ENCODE results near the gene SUGP1. TPM values are rescaled to one million over a fixed set of nuclear protein-coding genes. Genes with fewer than 3 reads are reported as not detected.

Gene SUGP1
- total RNA-seq, 2 donors from 2014 or later = 50.8 to 60.2 TPM

DNA sequence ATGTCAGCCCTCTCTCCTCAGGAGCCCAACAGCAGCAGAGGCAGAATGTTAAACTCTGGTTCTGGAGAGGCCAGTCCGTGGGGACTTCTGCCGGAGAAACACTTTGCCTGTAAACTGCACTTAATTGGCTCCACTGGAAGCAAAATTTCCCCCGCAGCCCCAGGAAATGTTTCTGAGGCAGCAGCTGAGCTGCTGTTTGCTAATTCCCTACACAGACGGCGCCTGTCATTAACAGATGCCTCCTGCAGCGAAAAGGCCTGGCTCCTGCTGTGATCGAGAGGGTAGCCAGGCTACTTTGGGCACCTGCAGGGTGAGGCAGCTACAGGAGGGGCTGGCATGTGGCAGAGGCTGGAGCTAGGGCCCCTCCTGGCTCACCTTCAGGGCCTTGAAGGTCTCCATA, 42.0 kb downstream of the SUGP1 start:
- ATAC-seq (no peak), DNase-seq (no peak)
- peaks cover 2% of the 10 kb centered on the region for H3K36me3 Mint-ChIP-seq (ENCODE audit: low read depth)
- no peak overlapping the region for H3K4me3 Mint-ChIP-seq
- H3K9me3 ChIP-seq (ENCODE audit: control insufficient read depth, low read length, poor library complexity, severe bottlenecking) = no peaks in the 10 kb centered on the region
- H3K4me1 Mint-ChIP-seq = peaks cover 10% of the 10 kb centered on the region
- peaks cover 8% of the 10 kb centered on the region for H3K27me3 Mint-ChIP-seq
- no peak overlapping the region for H3K27ac Mint-ChIP-seq

DNA sequence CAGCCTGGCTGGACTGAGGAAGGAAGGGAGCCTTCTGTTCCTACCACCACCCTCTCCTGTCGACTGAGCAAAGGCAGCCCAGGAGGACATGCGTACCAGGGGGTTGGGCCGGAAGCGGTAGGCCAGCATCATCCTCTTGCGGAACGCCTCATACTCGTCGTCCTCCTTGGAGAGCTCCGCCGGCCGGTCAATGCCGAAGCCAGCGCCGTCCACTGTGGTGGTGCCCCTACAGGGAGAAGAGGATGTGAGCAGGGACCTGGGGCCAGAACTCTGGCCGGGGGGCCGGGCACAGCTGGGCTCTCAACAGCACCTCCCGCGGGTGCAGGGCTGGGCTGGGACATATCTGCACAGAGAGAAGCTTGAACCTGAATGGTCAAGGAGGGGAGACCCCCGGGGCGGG, 43.5 kb downstream of the SUGP1 start:
- ATAC-seq (no peak), DNase-seq (no peak)
- H3K27ac Mint-ChIP-seq = no peak overlapping the region
- peaks cover 8% of the 10 kb centered on the region for H3K27me3 Mint-ChIP-seq
- H3K9me3 ChIP-seq (ENCODE audit: control insufficient read depth, low read length, poor library complexity, severe bottlenecking) = no peaks in the 10 kb centered on the region
- peaks cover 12% of the 10 kb centered on the region for H3K4me1 Mint-ChIP-seq
- peaks cover 2% of the 10 kb centered on the region for H3K36me3 Mint-ChIP-seq (ENCODE audit: low read depth)
- no peak overlapping the region for H3K4me3 Mint-ChIP-seq

DNA sequence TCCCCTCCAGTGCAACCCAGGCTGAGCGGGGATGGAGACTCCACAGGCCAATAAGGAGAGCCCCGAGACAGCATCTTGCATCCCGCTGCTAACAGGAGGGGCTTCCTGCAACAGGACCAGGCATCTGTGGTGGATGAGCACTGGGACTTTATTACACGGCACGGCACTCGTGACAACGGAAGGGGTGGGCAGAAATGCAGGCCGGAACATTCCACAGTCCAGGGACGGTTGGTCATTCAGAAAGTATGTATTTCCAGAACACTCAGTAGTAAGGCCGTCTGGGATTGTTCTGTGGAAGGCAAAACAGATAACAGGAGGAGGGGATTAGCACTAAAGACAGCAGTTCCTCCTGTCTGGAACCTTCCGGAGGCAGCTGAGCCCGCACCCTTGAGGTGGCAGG, 43.9 kb downstream of the SUGP1 start:
- Mint-ChIP-seq H3K4me3 (no peak overlapping the region), H3K4me1 (peaks cover 14% of the 10 kb centered on the region), H3K27me3 (peaks cover 8% of the 10 kb centered on the region), H3K36me3 (ENCODE audit: low read depth) (peaks cover 2% of the 10 kb centered on the region), H3K27ac (no peak overlapping the region)
- no peak for ATAC-seq
- no peak for DNase-seq
- no peaks in the 10 kb centered on the region for H3K9me3 ChIP-seq (ENCODE audit: control insufficient read depth, low read length, poor library complexity, severe bottlenecking)

DNA sequence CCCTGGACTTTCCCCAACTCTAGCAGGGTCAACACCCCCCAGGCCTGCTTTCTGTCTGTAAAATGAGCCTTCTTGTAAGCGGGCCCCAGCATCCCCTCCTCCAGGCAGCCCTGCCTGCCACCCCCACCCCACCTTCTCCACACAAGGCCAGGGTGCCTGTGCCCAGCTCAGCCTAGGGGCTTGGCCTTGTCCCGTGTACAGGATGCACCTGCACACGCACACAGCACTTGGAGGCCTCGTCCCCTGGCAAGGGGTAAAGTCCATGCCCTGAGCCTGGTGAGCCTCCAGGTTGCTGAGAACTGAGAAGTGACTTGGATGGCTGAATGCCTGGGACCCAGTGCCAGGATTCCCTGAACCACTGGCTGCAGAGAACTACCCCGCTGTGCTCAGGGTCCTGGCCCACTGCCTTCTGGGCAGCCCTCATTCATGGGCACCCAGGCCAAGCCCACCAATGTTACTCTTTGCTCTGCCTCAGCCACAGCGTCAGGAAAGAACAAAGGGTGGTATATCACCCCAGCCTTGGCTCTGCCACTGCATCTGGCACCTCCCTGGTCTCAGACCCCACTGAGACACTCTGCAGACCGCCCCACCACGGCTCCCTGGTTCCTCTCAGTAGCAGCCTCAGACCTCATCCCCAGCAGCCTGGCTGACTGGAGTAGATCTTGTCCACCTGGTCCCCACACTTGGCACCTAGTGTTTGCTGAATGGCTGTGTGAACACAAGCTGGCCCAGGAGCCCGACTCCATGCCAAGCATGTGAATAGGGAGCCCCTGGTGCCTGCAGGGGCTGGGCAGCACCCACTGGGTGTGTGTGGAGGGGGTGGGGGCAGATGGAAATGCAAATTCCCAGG, 45.4 kb downstream of the SUGP1 start:
- H3K4me1 Mint-ChIP-seq = peaks cover 14% of the 10 kb centered on the region
- H3K27me3 Mint-ChIP-seq = peaks cover 8% of the 10 kb centered on the region
- H3K27ac Mint-ChIP-seq = no peak overlapping the region
- no peaks in the 10 kb centered on the region for H3K9me3 ChIP-seq (ENCODE audit: control insufficient read depth, low read length, poor library complexity, severe bottlenecking)
- no peak for DNase-seq
- H3K4me3 Mint-ChIP-seq = no peak overlapping the region
- no peak for ATAC-seq
- H3K36me3 Mint-ChIP-seq (ENCODE audit: low read depth) = peaks cover 2% of the 10 kb centered on the region

DNA sequence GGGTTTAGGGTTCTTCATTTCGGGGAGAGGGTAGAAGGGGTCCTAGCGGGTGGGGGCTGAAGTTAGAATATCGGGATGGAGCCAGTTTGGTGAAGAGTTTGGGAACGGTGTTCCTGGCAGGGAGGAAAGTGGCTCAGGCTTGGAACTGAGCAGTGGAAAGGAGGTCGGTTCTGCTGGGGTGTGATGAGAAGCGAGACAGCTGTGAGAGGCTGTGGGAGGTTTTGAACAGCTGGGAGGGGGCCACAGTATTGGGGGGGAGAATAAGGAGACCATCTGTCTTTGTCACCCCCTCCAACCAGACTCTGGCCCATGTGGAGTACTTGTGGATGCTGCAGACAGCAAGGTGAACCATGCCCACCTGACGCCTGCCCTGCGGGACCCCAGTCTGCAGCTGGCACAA, 46.2 kb downstream of the SUGP1 start:
- DNase-seq (no peak), ATAC-seq (no peak)
- Mint-ChIP-seq H3K27ac (no peak overlapping the region), H3K27me3 (peaks cover 8% of the 10 kb centered on the region), H3K36me3 (ENCODE audit: low read depth) (peaks cover 2% of the 10 kb centered on the region), H3K4me1 (peaks cover 14% of the 10 kb centered on the region), H3K4me3 (no peak overlapping the region)
- no peaks in the 10 kb centered on the region for H3K9me3 ChIP-seq (ENCODE audit: control insufficient read depth, low read length, poor library complexity, severe bottlenecking)

DNA sequence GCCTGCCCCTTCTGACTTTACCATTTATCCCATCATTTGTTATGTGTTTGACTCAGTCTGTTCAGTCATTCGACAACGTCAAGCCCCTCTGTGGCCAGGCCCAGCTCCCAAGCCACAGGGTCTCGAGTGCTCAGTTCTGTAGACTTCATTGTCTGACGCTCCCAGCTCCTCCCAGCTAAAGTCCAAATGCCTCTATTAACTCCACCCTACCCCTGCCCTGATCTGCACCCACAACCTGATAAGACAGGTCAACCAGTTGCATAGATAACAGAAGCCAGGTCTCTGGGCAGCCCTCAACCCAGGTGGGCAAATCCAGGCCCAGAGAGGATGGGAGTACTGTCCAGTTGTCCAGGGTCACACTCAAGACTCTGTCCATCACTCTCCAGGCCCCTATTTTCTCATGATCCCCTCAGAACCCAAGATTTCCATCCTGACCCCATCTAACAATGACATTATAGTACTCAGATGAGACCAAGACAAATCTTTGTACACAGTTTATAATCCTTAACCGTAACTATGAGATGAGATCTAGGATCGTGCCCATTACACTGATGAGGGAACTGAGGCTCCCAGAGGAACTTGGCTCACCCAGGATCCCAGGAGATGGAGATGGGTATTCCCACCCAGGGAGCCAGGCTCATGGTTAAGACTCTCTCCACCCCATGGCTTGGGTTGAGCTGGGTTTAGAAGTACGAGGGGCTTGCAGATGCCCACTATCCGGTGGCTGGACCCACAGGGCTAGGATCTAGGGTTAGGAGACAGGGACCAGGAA, 48.3 kb downstream of the SUGP1 start:
- Mint-ChIP-seq H3K36me3 (ENCODE audit: low read depth) (peaks cover 2% of the 10 kb centered on the region), H3K4me1 (peaks cover 14% of the 10 kb centered on the region), H3K27ac (no peak overlapping the region), H3K27me3 (peaks cover 8% of the 10 kb centered on the region), H3K4me3 (peak overlapping the region; percentile 28)
- ATAC-seq = no peak
- H3K9me3 ChIP-seq (ENCODE audit: control insufficient read depth, low read length, poor library complexity, severe bottlenecking) = no peaks in the 10 kb centered on the region
- DNase-seq = no peak

DNA sequence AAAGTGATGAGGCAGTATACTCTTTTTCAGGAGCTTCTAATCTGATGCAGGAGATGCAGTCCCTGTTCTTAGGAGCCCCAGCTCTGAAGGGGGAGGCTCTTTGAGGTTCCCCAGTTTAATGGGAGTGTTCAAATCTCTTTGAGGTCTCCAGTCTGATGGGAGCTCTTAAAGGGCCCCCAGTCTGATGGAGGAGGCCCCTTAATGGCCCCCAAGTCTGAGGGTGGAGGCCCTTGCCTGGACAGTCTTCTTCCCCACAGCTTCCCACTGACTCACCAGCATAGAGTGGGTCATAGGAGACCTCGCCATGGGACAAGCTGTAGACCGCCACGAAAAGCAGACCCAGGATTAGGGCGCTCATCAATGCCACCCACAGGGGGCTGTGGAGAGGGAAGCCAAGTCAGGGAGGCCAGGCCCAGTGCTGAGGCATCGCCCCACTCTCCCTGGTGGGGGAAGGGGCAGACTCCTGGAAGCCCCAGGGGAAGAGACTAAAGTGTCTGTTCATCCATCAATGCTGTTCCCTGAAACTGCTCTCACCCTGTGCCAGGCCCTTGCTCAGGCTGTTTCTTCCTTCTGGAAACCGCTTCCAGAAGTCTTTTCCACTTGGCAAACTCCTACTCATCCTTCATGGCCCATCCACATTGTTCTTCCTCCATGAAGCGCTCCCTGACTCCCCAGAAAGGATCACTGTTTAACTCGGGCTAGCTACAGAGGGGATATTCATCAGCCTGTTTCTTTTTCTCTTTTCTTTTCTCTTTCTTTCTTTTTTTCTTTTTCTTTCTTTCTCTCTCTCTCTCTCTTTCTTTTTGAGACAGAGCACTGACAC, 49.3 kb downstream of the SUGP1 start:
- Mint-ChIP-seq H3K27ac (no peak overlapping the region), H3K36me3 (ENCODE audit: low read depth) (no peaks in the 10 kb centered on the region), H3K4me1 (peaks cover 14% of the 10 kb centered on the region), H3K27me3 (peaks cover 8% of the 10 kb centered on the region), H3K4me3 (no peak overlapping the region)
- DNase-seq (no peak), ATAC-seq (no peak)
- no peaks in the 10 kb centered on the region for H3K9me3 ChIP-seq (ENCODE audit: control insufficient read depth, low read length, poor library complexity, severe bottlenecking)

DNA sequence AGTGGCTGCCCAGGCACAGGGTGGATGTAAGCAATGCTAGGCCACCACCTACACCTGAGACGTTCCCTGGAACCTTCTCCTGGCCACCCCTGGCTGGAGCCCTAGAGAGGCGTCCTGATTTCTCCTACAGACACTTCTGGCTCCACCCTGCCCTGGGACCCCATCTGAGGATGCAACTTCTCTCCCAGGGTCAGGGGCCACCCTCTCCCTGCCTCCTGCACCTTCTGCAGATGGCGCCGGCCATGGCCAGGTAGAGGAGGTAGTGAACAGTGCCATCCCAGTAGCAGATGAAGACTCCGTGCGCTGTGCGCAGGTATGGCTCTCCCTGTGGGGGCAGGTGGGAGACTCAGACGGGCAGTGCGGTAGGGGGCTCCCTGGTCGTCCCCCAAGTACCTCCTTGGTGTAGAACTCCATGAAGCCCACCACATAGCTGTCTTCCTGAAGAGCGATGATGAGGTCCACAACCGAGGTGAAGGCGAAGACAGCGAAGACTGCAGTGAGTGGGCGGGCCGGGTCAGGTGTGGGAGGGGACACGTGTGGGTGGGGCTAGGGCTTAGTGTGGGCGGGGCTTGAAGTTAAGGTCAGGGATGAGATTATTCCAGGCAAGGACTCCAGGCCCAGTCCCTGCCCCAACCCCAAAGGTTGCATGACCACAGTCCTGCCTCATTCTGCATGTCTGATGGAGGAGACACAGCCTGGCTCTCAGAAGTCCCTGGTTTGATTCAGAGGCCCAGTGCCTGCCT, 50.2 kb downstream of the SUGP1 start:
- H3K4me3 Mint-ChIP-seq = no peak overlapping the region
- H3K9me3 ChIP-seq (ENCODE audit: control insufficient read depth, low read length, poor library complexity, severe bottlenecking) = no peaks in the 10 kb centered on the region
- no peak for ATAC-seq
- H3K4me1 Mint-ChIP-seq = peaks cover 14% of the 10 kb centered on the region
- DNase-seq = no peak
- H3K27me3 Mint-ChIP-seq = peaks cover 8% of the 10 kb centered on the region
- no peaks in the 10 kb centered on the region for H3K36me3 Mint-ChIP-seq (ENCODE audit: low read depth)
- no peak overlapping the region for H3K27ac Mint-ChIP-seq

DNA sequence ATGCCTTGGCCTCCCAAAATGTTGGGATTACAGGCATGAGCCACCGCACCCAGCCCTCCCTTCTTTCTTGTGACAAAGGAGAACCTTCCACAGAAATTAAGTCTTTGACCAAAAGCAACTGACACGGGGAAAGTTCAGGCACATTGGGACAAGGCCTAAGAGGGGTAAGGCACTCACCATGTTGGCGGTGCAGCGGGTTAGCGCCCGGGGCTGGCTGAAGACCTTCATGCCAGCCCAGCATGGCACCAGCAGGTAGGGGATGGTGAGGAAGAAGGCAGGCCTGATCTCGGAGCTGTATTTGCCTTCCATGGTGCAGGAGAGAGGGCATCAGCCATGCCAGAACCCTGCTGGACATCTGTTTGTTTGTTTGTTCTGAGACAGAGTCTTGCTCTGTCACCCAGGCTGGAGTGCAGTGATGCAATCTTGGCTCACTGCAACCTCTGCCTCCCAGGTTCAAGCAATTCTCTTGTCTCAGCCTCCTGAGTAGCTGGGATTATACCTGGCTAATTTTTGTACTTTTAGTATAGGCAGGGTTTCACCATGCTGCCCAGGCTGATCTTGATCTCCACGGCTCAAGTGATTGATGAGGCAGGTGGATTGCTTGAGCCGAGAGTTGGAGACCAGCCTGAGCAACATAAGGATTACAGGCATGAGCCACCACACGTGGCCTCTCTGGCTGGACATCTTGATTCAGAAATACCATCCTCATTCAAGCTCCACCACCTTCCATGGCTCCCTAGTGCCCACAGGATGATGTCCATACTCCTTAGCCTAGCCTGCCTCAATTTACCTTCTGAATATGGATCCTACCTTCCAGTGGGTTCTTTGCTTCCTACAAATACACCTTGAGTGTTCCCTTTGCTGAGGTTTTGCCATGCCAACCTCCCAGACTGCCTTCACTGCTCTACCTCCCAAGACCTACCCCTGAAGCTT, 51.6 kb downstream of the SUGP1 start:
- DNase-seq = no peak
- Mint-ChIP-seq H3K4me3 (no peak overlapping the region), H3K36me3 (ENCODE audit: low read depth) (no peaks in the 10 kb centered on the region), H3K27ac (no peak overlapping the region), H3K4me1 (peaks cover 8% of the 10 kb centered on the region), H3K27me3 (peaks cover 4% of the 10 kb centered on the region)
- no peaks in the 10 kb centered on the region for H3K9me3 ChIP-seq (ENCODE audit: control insufficient read depth, low read length, poor library complexity, severe bottlenecking)
- ATAC-seq = no peak

DNA sequence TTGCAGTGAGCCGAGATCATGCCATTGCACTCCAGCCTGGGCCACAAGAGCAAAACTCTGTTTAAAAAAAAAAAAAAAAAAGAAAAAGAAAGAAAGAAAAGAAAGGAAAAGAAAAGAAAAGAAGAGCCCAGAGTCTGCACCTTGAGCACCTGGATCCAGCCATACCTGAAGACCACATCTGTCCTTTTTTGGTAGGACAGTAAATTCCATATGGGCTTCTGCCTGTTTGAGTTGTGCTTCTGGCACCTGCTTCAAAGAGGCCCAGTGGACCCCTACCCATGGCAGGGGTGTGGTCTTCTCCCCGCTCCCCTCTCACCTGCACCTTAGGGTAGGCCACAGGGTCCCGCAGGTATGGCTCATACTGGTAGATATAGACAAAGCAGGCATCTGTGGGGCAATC, 53.0 kb downstream of the SUGP1 start:
- Mint-ChIP-seq H3K4me1 (peaks cover 5% of the 10 kb centered on the region), H3K36me3 (ENCODE audit: low read depth) (peaks cover 2% of the 10 kb centered on the region), H3K4me3 (no peak overlapping the region), H3K27me3 (peaks cover 8% of the 10 kb centered on the region), H3K27ac (no peak overlapping the region)
- DNase-seq = no peak
- no peaks in the 10 kb centered on the region for H3K9me3 ChIP-seq (ENCODE audit: control insufficient read depth, low read length, poor library complexity, severe bottlenecking)
- no peak for ATAC-seq

DNA sequence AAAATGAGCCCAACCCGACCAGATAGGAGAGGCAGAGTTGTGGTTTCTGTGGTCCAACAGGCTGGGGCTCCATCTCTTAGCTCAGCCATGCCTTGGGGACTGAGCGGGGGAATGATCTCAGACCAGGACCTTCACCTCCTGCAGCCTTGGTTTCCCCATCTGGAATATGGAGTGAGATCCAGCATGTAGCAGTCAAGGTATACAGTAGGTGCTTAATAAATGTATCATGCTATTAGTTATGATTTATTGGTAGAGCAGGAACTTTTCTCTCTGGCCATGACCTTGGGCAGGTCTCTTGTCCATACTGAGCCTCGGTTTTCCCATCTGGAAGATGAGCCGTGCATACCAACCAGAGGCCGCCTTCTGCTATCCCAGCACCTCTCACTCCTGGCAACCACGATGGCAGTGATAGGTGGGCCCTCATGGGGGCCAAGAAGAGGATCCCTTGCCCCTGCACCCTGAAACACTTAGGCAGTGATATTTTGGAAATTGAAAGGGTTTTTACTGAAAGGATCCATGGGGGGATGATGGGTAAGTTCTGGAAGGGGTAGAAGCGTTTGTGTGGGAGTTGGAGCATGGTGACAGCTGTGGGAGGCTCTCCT, 56.3 kb downstream of the SUGP1 start:
- H3K27ac Mint-ChIP-seq = no peak overlapping the region
- H3K4me1 Mint-ChIP-seq = peaks cover 9% of the 10 kb centered on the region
- H3K9me3 ChIP-seq (ENCODE audit: control insufficient read depth, low read length, poor library complexity, severe bottlenecking) = no peaks in the 10 kb centered on the region
- H3K27me3 Mint-ChIP-seq = peaks cover 31% of the 10 kb centered on the region
- DNase-seq = no peak
- ATAC-seq = no peak
- peaks cover 7% of the 10 kb centered on the region for H3K36me3 Mint-ChIP-seq (ENCODE audit: low read depth)
- no peak overlapping the region for H3K4me3 Mint-ChIP-seq
